HepG2 (cell line): ENCODE data around the gene ZNFX1. TPM values are rescaled to one million over a fixed set of nuclear protein-coding genes. Genes with fewer than 3 reads are reported as not detected.

Experiments used
- CAMTA2 ChIP-seq: sonication (generic); formaldehyde crosslinking; IDR thresholded peaks from 2 replicates; pipeline ENCODE4 v1.4.0; 2020; ENCODE audit warnings: mild to moderate bottlenecking, missing genetic modification reagents, borderline replicate concordance
- CSRNP1 ChIP-seq: sonication (generic); formaldehyde crosslinking; IDR thresholded peaks from 2 replicates; pipeline ENCODE4 v1.8.1; 2023; ENCODE audit warnings: mild to moderate bottlenecking, missing genetic modification reagents
- HOXA5 ChIP-seq: sonication (generic); formaldehyde crosslinking; IDR thresholded peaks from 2 replicates; pipeline ENCODE4 v1.4.0; 2020; ENCODE audit warnings: missing genetic modification reagents
- HOXA7 ChIP-seq: sonication (generic); formaldehyde crosslinking; IDR thresholded peaks from 2 replicates; pipeline ENCODE4 v1.8.1; 2022; ENCODE audit warnings: mild to moderate bottlenecking, missing genetic modification reagents, moderate library complexity
- IKZF1 ChIP-seq: fragments of 450-650 bp; IDR thresholded peaks from 2 replicates; pipeline ENCODE4 v1.7.1; 2016
- NFAT5 ChIP-seq: sonication (generic); formaldehyde crosslinking; IDR thresholded peaks from 2 replicates; pipeline ENCODE4 v1.4.0; 2020; ENCODE audit warnings: missing genetic modification reagents
- TOE1 ChIP-seq: sonication (generic); formaldehyde crosslinking; IDR thresholded peaks from 2 replicates; pipeline ENCODE4 v1.4.0; 2020; ENCODE audit warnings: mild to moderate bottlenecking, missing genetic modification reagents
- XBP1 ChIP-seq: sonication (generic); formaldehyde crosslinking; IDR thresholded peaks from 2 replicates; pipeline ENCODE4 v1.5.0; 2020; ENCODE audit warnings: missing genetic modification reagents
- ZNF382 ChIP-seq: sonication (generic); formaldehyde crosslinking; IDR thresholded peaks from 2 replicates; pipeline ENCODE4 v1.5.0; 2020; ENCODE audit warnings: missing genetic modification reagents, mild to moderate bottlenecking, borderline replicate concordance
- ZNF407 ChIP-seq: sonication (generic); formaldehyde crosslinking; IDR thresholded peaks from one replicate; pipeline ENCODE4 v1.5.1; 2020; ENCODE audit warnings: mild to moderate bottlenecking, missing genetic modification reagents; ENCODE audit errors: not compliant biosample characterization
- polyA plus RNA-seq, 8 experiments: library from polyadenylated mRNA; depleted of rRNA in 3 of 8; stranded (reverse) in 7 of 8; unstranded in 1 of 8; fragments of >200 nt; fragmentation: Illumina TruSeq in 4 of 8; extraction: Trizol in 4 of 8; gene quantifications; 2 replicates each; pipeline versions ENCODE4 v1.2.1 to v1.2.3, GENCODE V29; 2011 to 2016; ENCODE audit warnings: low read depth in 4 of 8, missing spikeins in 1 of 8, mixed read lengths in 1 of 8; ENCODE audit not compliant: insufficient read depth in 1 of 8
- total RNA-seq, 5 experiments: library from RNA; depleted of rRNA; stranded (reverse); fragments of >200 nt; fragmentation: Illumina TruSeq; extraction: Trizol; gene quantifications; 2 replicates each; pipeline ENCODE4 v1.2.3, GENCODE V29; 2016; ENCODE audit warnings: low read depth in 1 of 5

ZNFX1 gene
- total and polyA plus RNA-seq, 2 of the 13 experiments (the other 11 are each of a cell fraction or from before 2014, with no cell fraction given): 2.9 to 11.1 TPM

- TF ChIP-seq ZNF407 (CRISPR knock-in tag) (no peak), XBP1 (CRISPR knock-in tag) (no peak), HOXA7 (CRISPR knock-in tag) (no peak), TOE1 (CRISPR knock-in tag) (no peak), ZNF382 (CRISPR knock-in tag) (no peak), HOXA5 (CRISPR knock-in tag) (0 out of 2 replicates have a peak, but pooled peaks have one; percentile 1), CAMTA2 (no peak), IKZF1 (no peak), NFAT5 (CRISPR knock-in tag) (no peak), CSRNP1 (CRISPR knock-in tag) (no peak)
Measured at GRCh38 chr20:49276961-49277785, 684 bp downstream of the ZNFX1 start (continued).
